Thymus (tissue), 11 donors: ENCODE measurements around the gene WARS2. TPM values are rescaled to one million over a fixed set of nuclear protein-coding genes. Genes with fewer than 3 reads are reported as not detected.
"Not testable (repeated sequence)": the region's sequence is repeated elsewhere in the genome, so short reads cannot be mapped to it uniquely, and the experiment has no call there.

Experiments
- DNase-seq, 9 donors: peaks; one replicate each; pipeline ENCODE4 v3.0.0-alpha.2; 2013; ENCODE audit warnings: low spot score in 9 of 9, low read depth in 6 of 9, missing footprints in 1 of 9
- H3K27ac ChIP-seq, 2 donors: one replicate each; pipeline ENCODE4 v1.5.1; 2013; ENCODE audit warnings: control low read depth in 1 of 2, low read depth in 1 of 2, low read length in 1 of 2, mild to moderate bottlenecking in 1 of 2, moderate library complexity in 1 of 2
- H3K27me3 ChIP-seq, 2 donors: one replicate each; pipeline ENCODE4 v1.5.1; 2013; ENCODE audit warnings: low read length in 1 of 2; ENCODE audit not compliant: control insufficient read depth in 2 of 2, insufficient read depth in 1 of 2
- H3K36me3 ChIP-seq, 2 donors: one replicate each; pipeline ENCODE4 v1.5.1; 2013; ENCODE audit warnings: low read length in 1 of 2, mild to moderate bottlenecking in 1 of 2, moderate library complexity in 1 of 2; ENCODE audit not compliant: control insufficient read depth in 2 of 2, insufficient read depth in 2 of 2
- H3K4me1 ChIP-seq, 2 donors: one replicate each; pipeline ENCODE4 v1.5.1; 2013; ENCODE audit warnings: low read length in 2 of 2; ENCODE audit not compliant: control insufficient read depth in 2 of 2, insufficient read depth in 2 of 2
- H3K4me3 ChIP-seq, 2 donors: one replicate each; pipeline ENCODE4 v1.5.1; 2013; ENCODE audit warnings: low read length in 2 of 2, control low read depth in 1 of 2, mild to moderate bottlenecking in 1 of 2
- H3K9me3 ChIP-seq, 2 donors: one replicate each; pipeline ENCODE4 v1.5.1; 2013; ENCODE audit warnings: low read length in 1 of 2, mild to moderate bottlenecking in 1 of 2; ENCODE audit not compliant: control insufficient read depth in 2 of 2, insufficient read depth in 1 of 2
- WGBS: extraction: QIAGEN DNeasy Blood & Tissue Kit; methylation state at CpG from one replicate; pipeline ENCODE4 v1.1.7; 2013; 5-methylcytosine and 5-hydroxymethylcytosine counted together
- polyA plus RNA-seq: library from polyadenylated mRNA; stranded (reverse); fragments of 200-250 nt; gene quantifications from one replicate; pipeline ENCODE4 v1.2.3, GENCODE V29; 2013
- total RNA-seq: library from RNA; stranded (reverse); fragments of 120-200 nt; gene quantifications from one replicate; pipeline ENCODE4 v1.2.4, GENCODE V29; 2013
- donor health status: healthy.

WARS2 gene
- total and polyA plus RNA-seq, 2 donors = 7.7 to 8.6 TPM

- no peak for DNase-seq
- Histone ChIP-seq H3K27me3 (no peaks in the 10 kb centered on the region), H3K9me3 (no peaks in the 10 kb centered on the region), H3K27ac (no peak overlapping the region), H3K4me1 (no peaks in the 10 kb centered on the region), H3K4me3 (no peak overlapping the region), H3K36me3 (no peaks in the 10 kb centered on the region)
- WGBS = 97% methylated on average over 3 of the region's 3 CpGs
Measured at GRCh38 chr1:119132179-119132578, 8.3 kb downstream of the WARS2 start.

DNA sequence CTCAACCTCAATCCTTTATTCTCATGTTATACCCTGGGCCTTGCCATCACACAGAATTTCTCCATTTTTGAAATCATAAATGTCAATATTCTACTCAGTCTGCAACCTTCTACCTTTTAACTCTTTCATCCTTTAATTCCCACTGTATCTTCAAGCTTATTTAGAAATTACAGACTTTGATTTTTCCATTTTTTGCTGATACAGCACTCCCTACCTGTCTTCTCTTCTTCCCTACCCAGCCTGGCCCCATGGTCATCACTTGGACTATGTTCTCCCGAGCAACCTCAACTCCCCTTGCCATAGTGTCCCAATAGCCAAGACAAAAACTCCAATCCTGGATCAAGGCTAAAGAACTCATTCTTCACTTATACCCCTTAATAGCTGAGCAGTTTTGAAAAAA, 14.6 kb downstream of the WARS2 start:
- H3K9me3 ChIP-seq = no peaks in the 10 kb centered on the region
- WGBS = 96% methylated on average over 1 of the region's 1 CpG
- no peak overlapping the region for H3K27ac ChIP-seq
- H3K4me3 ChIP-seq = no peak overlapping the region
- H3K4me1 ChIP-seq = no peaks in the 10 kb centered on the region
- DNase-seq = no peak
- no peaks in the 10 kb centered on the region for H3K27me3 ChIP-seq
- H3K36me3 ChIP-seq = no peaks in the 10 kb centered on the region

- 96% methylated on average over 3 of the region's 3 CpGs for WGBS
Measured at GRCh38 chr1:119124764-119125163, 15.7 kb downstream of the WARS2 start.

GRCh38 chr1:119121872-119122271, 18.6 kb downstream of the WARS2 start:
- 96% methylated on average over 1 of the region's 1 CpG for whole genome bisulfite sequencing
- not testable (repeated sequence) for H3K4me1 ChIP-seq, H3K36me3 ChIP-seq, H3K4me3 ChIP-seq, H3K27me3 ChIP-seq, H3K27ac ChIP-seq, H3K9me3 ChIP-seq, DNase-seq

More at GRCh38 chr1:119124764-119125163, 15.7 kb downstream of the WARS2 start:
- H3K4me3 ChIP-seq = no peak overlapping the region
- H3K27me3 ChIP-seq = no peaks in the 10 kb centered on the region
- H3K27ac ChIP-seq = no peak overlapping the region
- H3K36me3 ChIP-seq = no peaks in the 10 kb centered on the region
- no peaks in the 10 kb centered on the region for H3K4me1 ChIP-seq
- no peaks in the 10 kb centered on the region for H3K9me3 ChIP-seq
- DNase-seq = no peak

GRCh38 chr1:119116725-119117124, 23.7 kb downstream of the WARS2 start:
- WGBS = 76% methylated on average over 7 of the region's 7 CpGs
- Histone ChIP-seq H3K27me3 (no peaks in the 10 kb centered on the region), H3K4me3 (no peak overlapping the region), H3K36me3 (no peaks in the 10 kb centered on the region), H3K9me3 (no peaks in the 10 kb centered on the region), H3K27ac (no peak overlapping the region), H3K4me1 (no peaks in the 10 kb centered on the region)
- no peak for DNase-seq

DNA sequence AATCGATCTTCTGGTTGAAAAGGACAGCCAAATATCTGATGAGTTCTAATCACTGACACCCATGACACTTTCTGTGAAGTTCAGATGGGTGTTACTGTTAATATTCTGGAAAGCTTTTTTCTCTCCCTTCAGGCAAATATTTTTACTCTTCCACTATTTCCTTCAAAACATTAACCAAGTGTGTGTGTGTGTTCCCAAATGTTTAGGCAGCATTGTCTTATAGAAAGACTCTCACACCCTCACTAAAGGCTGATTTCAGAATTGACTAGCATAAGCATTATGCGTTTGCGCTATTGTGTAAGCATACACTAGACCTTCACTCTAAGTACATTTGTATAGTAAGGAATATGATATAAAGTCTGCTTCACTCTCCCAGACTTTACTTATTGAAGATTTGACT, 24.7 kb downstream of the WARS2 start:
- no peak for DNase-seq
- no peak overlapping the region for H3K4me3 ChIP-seq
- no peak overlapping the region for H3K27ac ChIP-seq
- H3K9me3 ChIP-seq = no peaks in the 10 kb centered on the region
- WGBS = 96% methylated on average over 3 of the region's 3 CpGs
- no peaks in the 10 kb centered on the region for H3K27me3 ChIP-seq
- no peaks in the 10 kb centered on the region for H3K36me3 ChIP-seq
- no peaks in the 10 kb centered on the region for H3K4me1 ChIP-seq

DNA sequence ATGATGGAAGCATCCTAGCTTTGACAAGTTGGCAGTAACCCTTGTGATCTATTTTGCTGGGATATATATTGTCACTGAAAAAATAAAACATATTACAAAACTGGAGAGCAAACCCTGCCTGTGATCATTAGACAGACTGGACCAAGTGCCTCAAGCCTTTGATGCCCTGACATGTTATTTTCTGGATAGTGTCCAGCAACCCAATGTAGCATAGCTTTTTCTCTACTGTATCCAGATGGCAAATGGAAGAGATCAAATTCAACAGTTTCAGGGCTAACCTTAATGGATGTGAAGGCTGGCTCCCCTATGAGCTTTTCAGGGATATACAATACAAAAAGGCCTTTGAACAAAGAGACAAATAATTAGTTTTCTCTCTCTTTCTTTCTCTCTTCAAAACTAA, 25.1 kb downstream of the WARS2 start:
- no peak overlapping the region for H3K4me3 ChIP-seq
- DNase-seq = no peak
- H3K4me1 ChIP-seq = no peaks in the 10 kb centered on the region
- no peaks in the 10 kb centered on the region for H3K9me3 ChIP-seq
- H3K36me3 ChIP-seq = no peaks in the 10 kb centered on the region
- H3K27me3 ChIP-seq = no peaks in the 10 kb centered on the region
- H3K27ac ChIP-seq = no peak overlapping the region

DNA sequence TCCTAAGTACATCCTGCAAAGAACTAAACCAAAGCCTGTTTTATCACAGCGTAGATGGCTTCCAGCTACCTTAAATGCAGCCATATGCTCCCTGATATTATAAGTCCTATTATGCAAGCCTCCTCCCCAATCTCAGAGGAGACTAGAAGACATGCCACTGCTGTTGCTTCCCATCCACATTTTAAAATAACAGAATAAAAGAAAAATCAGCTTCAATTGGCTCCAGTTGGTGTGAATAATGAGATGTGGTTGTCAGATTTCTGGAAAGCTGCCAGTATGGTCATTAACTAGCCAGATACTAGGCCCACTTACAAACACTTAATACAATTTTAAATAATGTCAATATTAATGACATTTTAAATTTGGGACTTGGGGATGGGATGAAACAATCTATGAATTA, 25.7 kb downstream of the WARS2 start:
- H3K4me3 ChIP-seq = no peak overlapping the region
- no peak for DNase-seq
- 97% methylated on average over 1 of the region's 1 CpG for WGBS
- no peak overlapping the region for H3K27ac ChIP-seq
- no peaks in the 10 kb centered on the region for H3K4me1 ChIP-seq
- no peaks in the 10 kb centered on the region for H3K36me3 ChIP-seq
- H3K27me3 ChIP-seq = no peaks in the 10 kb centered on the region
- no peaks in the 10 kb centered on the region for H3K9me3 ChIP-seq

DNA sequence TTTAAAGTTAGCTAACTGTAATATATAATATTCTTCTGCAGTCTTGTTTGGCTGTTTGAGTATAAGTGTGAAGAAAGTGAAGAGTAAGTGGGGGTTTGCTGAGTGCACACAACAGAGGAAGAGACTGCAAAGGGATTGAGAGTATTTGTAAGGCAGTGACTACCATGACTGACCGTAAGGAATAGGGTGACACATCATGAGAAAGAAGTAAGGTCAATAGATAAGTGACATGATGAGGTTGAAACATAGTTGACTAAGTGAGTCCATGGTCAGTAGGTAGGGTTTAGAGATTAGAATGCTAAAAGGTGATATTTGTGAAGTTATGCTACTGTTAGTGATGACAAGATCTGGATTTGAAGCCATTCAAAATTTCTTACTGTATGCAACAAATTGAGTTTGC, 27.7 kb downstream of the WARS2 start:
- no peaks in the 10 kb centered on the region for H3K4me1 ChIP-seq
- no peak overlapping the region for H3K4me3 ChIP-seq
- no peaks in the 10 kb centered on the region for H3K27me3 ChIP-seq
- no peak for DNase-seq
- no peak overlapping the region for H3K27ac ChIP-seq
- H3K36me3 ChIP-seq = no peaks in the 10 kb centered on the region
- 100% methylated on average over 1 of the region's 1 CpG for WGBS
- H3K9me3 ChIP-seq = no peaks in the 10 kb centered on the region

DNA sequence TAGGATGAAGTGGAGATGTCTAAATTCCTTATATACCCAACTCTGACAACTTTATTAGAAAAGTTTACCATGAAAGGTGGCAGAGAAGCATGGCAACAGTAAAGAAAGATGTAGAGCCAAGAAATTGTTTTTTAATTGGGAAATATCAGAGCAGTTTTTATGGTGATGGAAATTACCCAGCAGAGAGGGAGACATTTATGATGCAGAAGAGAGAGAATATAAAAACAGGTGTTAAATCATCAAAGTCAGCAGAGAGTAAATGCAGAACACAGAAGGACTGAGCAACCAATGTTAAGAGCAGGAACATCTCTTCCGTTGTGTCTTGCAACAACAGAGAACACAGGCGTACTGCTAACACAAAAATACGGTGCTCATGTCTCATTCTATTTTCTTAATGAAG, 28.2 kb downstream of the WARS2 start:
- Histone ChIP-seq H3K9me3 (no peaks in the 10 kb centered on the region), H3K27ac (no peak overlapping the region), H3K4me1 (no peaks in the 10 kb centered on the region), H3K27me3 (no peaks in the 10 kb centered on the region), H3K4me3 (no peak overlapping the region), H3K36me3 (no peaks in the 10 kb centered on the region)
- DNase-seq = no peak
- WGBS = 97% methylated on average over 3 of the region's 3 CpGs
